ENCODE measurements around the gene NFKB1. TPM values are rescaled to one million over a fixed set of nuclear protein-coding genes. Genes with fewer than 3 reads are reported as not detected.

NFKB1 gene
- total and polyA plus RNA-seq, 8 donors = 9.6 to 36.5 (median 21.2) TPM

DNA sequence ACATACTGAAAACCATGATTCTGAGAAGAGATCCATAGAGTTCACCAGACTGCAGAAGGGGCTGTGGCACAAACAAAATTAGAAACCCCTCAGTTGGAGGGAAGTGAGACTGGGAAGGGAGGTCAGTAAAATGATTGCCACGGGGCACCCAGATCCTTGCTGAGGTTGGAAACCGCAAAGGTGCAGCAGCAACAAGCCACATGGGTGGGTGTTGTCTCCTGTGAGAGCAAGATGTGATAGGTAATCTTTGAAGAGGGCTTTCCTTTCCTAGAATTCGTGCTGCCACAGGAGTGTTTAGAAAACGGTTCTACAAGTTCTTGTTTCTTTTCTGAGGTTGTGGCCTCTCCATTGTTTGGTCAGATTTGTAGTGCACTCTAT is 85.5 kb downstream of the NFKB1 start:
- H3K36me3 ChIP-seq = peaks cover 31 to 99% (median 88%) of the 10 kb centered on the region in 4 donors
- 64 to 74% (median 70%) methylated on average over 4 of the region's 4 CpGs for WGBS, 5 donors
- intact Hi-C loops (cut with DNase I; ENCODE audit: low total_unique reads) = no loop called here

GRCh38 chr4:102589743-102590142 is 88.6 kb downstream of the NFKB1 start:
- no peak overlapping the region for H3K27ac ChIP-seq
- TF ChIP-seq POLR2A (IDR thresholded peaks at IDR 0.05) (no peak), POLR2AphosphoS5 (IDR thresholded peaks at IDR 0.05) (no peak), EP300 (IDR thresholded peaks at IDR 0.05) (no peak)
- TF ChIP-seq, protein P1, sequence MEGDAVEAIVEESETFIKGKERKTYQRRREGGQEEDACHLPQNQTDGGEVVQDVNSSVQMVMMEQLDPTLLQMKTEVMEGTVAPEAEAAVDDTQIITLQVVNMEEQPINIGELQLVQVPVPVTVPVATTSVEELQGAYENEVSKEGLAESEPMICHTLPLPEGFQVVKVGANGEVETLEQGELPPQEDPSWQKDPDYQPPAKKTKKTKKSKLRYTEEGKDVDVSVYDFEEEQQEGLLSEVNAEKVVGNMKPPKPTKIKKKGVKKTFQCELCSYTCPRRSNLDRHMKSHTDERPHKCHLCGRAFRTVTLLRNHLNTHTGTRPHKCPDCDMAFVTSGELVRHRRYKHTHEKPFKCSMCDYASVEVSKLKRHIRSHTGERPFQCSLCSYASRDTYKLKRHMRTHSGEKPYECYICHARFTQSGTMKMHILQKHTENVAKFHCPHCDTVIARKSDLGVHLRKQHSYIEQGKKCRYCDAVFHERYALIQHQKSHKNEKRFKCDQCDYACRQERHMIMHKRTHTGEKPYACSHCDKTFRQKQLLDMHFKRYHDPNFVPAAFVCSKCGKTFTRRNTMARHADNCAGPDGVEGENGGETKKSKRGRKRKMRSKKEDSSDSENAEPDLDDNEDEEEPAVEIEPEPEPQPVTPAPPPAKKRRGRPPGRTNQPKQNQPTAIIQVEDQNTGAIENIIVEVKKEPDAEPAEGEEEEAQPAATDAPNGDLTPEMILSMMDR (IDR thresholded peaks at IDR 0.05) = no peak
- DNase-seq = no peak
- no peaks in the 10 kb centered on the region for H3K9me3 ChIP-seq
- intact Hi-C loops (cut with DNase I; ENCODE audit: low total_unique reads) = no loop called here
- WGBS, 5 donors = 56 to 89% (median 87%) methylated on average over 3 of the region's 3 CpGs
- peaks cover 22 to 87% (median 72%) of the 10 kb centered on the region in 4 donors for H3K36me3 ChIP-seq
- no peaks in the 10 kb centered on the region for H3K4me1 ChIP-seq
- H3K4me3 ChIP-seq = no peak overlapping the region
- no peaks in the 10 kb centered on the region for H3K27me3 ChIP-seq

More for the DNA sequence above, 85.5 kb downstream of the NFKB1 start:
- H3K4me3 ChIP-seq = no peak overlapping the region
- no peak overlapping the region for H3K27ac ChIP-seq
- no peaks in the 10 kb centered on the region for H3K9me3 ChIP-seq
- DNase-seq = no peak
- no peaks in the 10 kb centered on the region for H3K4me1 ChIP-seq
- H3K27me3 ChIP-seq = no peaks in the 10 kb centered on the region
- TF ChIP-seq, protein P1 (IDR thresholded peaks at IDR 0.05) = no peak
- TF ChIP-seq POLR2A (IDR thresholded peaks at IDR 0.05) (no peak), EP300 (IDR thresholded peaks at IDR 0.05) (no peak), POLR2AphosphoS5 (IDR thresholded peaks at IDR 0.05) (no peak)

DNA sequence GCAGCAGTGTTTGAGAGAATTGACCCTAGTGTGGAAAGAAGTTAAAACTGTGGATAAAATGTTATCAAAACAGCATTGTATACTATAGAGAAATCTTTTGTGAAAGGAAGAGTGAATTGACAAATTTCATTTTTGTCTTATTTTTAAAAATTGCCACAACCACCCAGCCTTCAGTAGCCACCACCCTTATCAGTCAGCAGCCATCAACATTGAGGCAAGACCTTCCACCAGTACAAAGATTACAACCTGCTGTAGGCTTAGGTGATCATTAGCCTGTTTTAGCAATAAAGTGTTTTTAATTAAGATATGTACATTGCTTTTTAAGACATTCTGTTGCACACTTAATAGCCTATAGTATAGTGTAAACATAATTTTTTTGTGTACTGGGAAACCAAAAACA is 91.1 kb downstream of the NFKB1 start:
- DNase-seq = no peak
- Histone ChIP-seq H3K27ac (no peak overlapping the region), H3K36me3 (peaks cover 23 to 87% (median 76%) of the 10 kb centered on the region in 4 donors), H3K4me3 (no peak overlapping the region), H3K9me3 (no peaks in the 10 kb centered on the region), H3K4me1 (no peaks in the 10 kb centered on the region), H3K27me3 (no peaks in the 10 kb centered on the region)
- TF ChIP-seq POLR2A (IDR thresholded peaks at IDR 0.05) (no peak), EP300 (IDR thresholded peaks at IDR 0.05) (no peak), POLR2AphosphoS5 (IDR thresholded peaks at IDR 0.05) (no peak)
- TF ChIP-seq, protein P1 (IDR thresholded peaks at IDR 0.05) = no peak
- intact Hi-C loops (cut with DNase I; ENCODE audit: low total_unique reads) = no loop called here

GRCh38 chr4:102593147-102593546 is 92.0 kb downstream of the NFKB1 start:
- H3K4me1 ChIP-seq = peaks cover 0 to 7% (median 0%) of the 10 kb centered on the region in 4 donors
- H3K9me3 ChIP-seq = no peaks in the 10 kb centered on the region
- intact Hi-C loops (cut with DNase I; ENCODE audit: low total_unique reads) = no loop called here
- no peak overlapping the region for H3K27ac ChIP-seq
- 84 to 96% (median 93%) methylated on average over 7 of the region's 7 CpGs for WGBS, 5 donors
- TF ChIP-seq EP300 (IDR thresholded peaks at IDR 0.05) = no peak
- H3K27me3 ChIP-seq = no peaks in the 10 kb centered on the region
- peaks cover 29 to 87% (median 76%) of the 10 kb centered on the region in 4 donors for H3K36me3 ChIP-seq
- H3K4me3 ChIP-seq = no peak overlapping the region
- DNase-seq = no peak

GRCh38 chr4:102594000-102594399 is 92.8 kb downstream of the NFKB1 start:
- no peak for TF ChIP-seq POLR2A (IDR thresholded peaks at IDR 0.05)
- TF ChIP-seq, protein P1 (IDR thresholded peaks at IDR 0.05) = no peak
- no peak for TF ChIP-seq POLR2AphosphoS5 (IDR thresholded peaks at IDR 0.05)
- no peak for TF ChIP-seq EP300 (IDR thresholded peaks at IDR 0.05)
- 46 to 79% (median 67%) methylated on average over 2 of the region's 2 CpGs for WGBS, 5 donors
- Histone ChIP-seq H3K27me3 (no peaks in the 10 kb centered on the region), H3K9me3 (no peaks in the 10 kb centered on the region), H3K4me3 (no peak overlapping the region), H3K36me3 (peaks cover 32 to 87% (median 80%) of the 10 kb centered on the region in 4 donors), H3K27ac (no peak overlapping the region), H3K4me1 (peaks cover 0 to 10% (median 0%) of the 10 kb centered on the region in 4 donors)
- intact Hi-C loops (cut with DNase I; ENCODE audit: low total_unique reads) = no loop called here
- no peak for DNase-seq
